PFSK-1 (cell line): ENCODE measurements around the gene ZSCAN5A.

Source experiments
- REST ChIP-seq, 2 experiments: IDR thresholded peaks; 2 replicates each; pipeline versions ENCODE4 v1.6.1 to v1.8.0; 2011 to 2012; ENCODE audit warnings: low read depth in 2 of 2, low read length in 2 of 2, control low read depth in 1 of 2, inconsistent platforms in 1 of 2, mild to moderate bottlenecking in 1 of 2, moderate library complexity in 1 of 2; ENCODE audit not compliant: insufficient read depth in 1 of 2
- SIN3A ChIP-seq: IDR thresholded peaks from 2 replicates; pipeline ENCODE4 v1.6.1; 2012; ENCODE audit warnings: mild to moderate bottlenecking, low read length, moderate library complexity, borderline replicate concordance; ENCODE audit not compliant: insufficient read depth

GRCh38 chr19:56347163-56347778 is 32.6 kb upstream of the ZSCAN5A start:
- TF ChIP-seq SIN3A (no peak), REST (IDR thresholded peaks at IDR 0.05; ENCODE audit: insufficient read depth in 1 of 2, low read depth in 2 of 2, low read length in 2 of 2) (no peak)
